GM23338 (cell line): ENCODE measurements around the gene CDH4. TPM values are rescaled to one million over a fixed set of nuclear protein-coding genes. Genes with fewer than 3 reads are reported as not detected.

Experiments used
- ATAC-seq: fragments of 200-7000 bp; cut with Tn5 transposase; 3 replicates; pipeline ENCODE4 v1.9.1; 2020
- DNase-seq: peaks from one replicate; pipeline ENCODE4 v3.0.0-alpha.2; 2015; ENCODE audit warnings: low spot score
- H2AFZ ChIP-seq: fragments of 200-600 bp; sonication (generic); 2 replicates; pipeline ENCODE4 v1.8.0; 2016; ENCODE audit warnings: antibody characterized with exemption, mild to moderate bottlenecking, moderate library complexity
- H3F3A ChIP-seq: fragments of 200-600 bp; sonication (generic); replicated peaks from 2 replicates; pipeline ENCODE4 v1.8.0; 2017; ENCODE audit warnings: antibody characterized with exemption, mixed run types, low read depth
- H3K27ac ChIP-seq: fragments of 200-600 bp; sonication (generic); 2 replicates; pipeline ENCODE4 v1.6.1; 2016; ENCODE audit warnings: low read depth
- H3K27me3 ChIP-seq: fragments of 200-600 bp; sonication (generic); 2 replicates; pipeline ENCODE4 v1.8.0; 2016; ENCODE audit warnings: mild to moderate bottlenecking, mixed run types, moderate library complexity; ENCODE audit not compliant: insufficient read depth
- H3K36me3 ChIP-seq: fragments of 200-600 bp; sonication (generic); 2 replicates; pipeline ENCODE4 v1.8.0; 2016; ENCODE audit warnings: mild to moderate bottlenecking; ENCODE audit not compliant: insufficient read depth
- H3K4me1 ChIP-seq: fragments of 200-600 bp; sonication (generic); 2 replicates; pipeline ENCODE4 v1.8.0; 2016; ENCODE audit warnings: mild to moderate bottlenecking, moderate library complexity; ENCODE audit not compliant: insufficient read depth
- H3K4me2 ChIP-seq: fragments of 200-600 bp; sonication (generic); 2 replicates; pipeline ENCODE4 v1.7.1; 2017; ENCODE audit warnings: mixed run types
- H3K4me3 ChIP-seq: fragments of 200-600 bp; sonication (generic); 2 replicates; pipeline ENCODE4 v1.6.1; 2016; ENCODE audit warnings: mixed run types
- H3K79me2 ChIP-seq: fragments of 200-600 bp; sonication (generic); replicated peaks from 2 replicates; pipeline ENCODE4 v1.8.0; 2017; ENCODE audit warnings: mild to moderate bottlenecking; ENCODE audit not compliant: insufficient read depth
- H3K9me2 ChIP-seq: fragments of 200-600 bp; sonication (generic); 2 replicates; pipeline ENCODE4 v1.8.0; 2017; ENCODE audit not compliant: insufficient read depth
- H4K20me1 ChIP-seq: fragments of 200-600 bp; sonication (generic); replicated peaks from 2 replicates; pipeline ENCODE4 v1.8.0; 2017; ENCODE audit warnings: mild to moderate bottlenecking; ENCODE audit not compliant: insufficient read depth
- H3K27ac Mint-ChIP-seq: 2 replicates; pipeline ENCODE4 v1.8.0; 2020; ENCODE audit warnings: inconsistent platforms, mild to moderate bottlenecking, moderate library complexity, mixed read lengths
- H3K27me3 Mint-ChIP-seq: 3 replicates; pipeline ENCODE4 v1.8.0; 2022; ENCODE audit warnings: low read depth, mild to moderate bottlenecking, moderate library complexity, mixed read lengths, inconsistent platforms; ENCODE audit not compliant: insufficient read depth, poor library complexity
- H3K36me3 Mint-ChIP-seq: 3 replicates; pipeline ENCODE4 v1.8.0; 2021; ENCODE audit warnings: low read depth, mild to moderate bottlenecking, inconsistent platforms, moderate library complexity, mixed read lengths
- H3K4me1 Mint-ChIP-seq: 3 replicates; pipeline ENCODE4 v1.8.0; 2020; ENCODE audit warnings: mild to moderate bottlenecking, inconsistent platforms, mixed read lengths
- H3K4me3 Mint-ChIP-seq: 3 replicates; pipeline ENCODE4 v1.8.0; 2021; ENCODE audit warnings: moderate library complexity, mild to moderate bottlenecking, inconsistent platforms, mixed read lengths
- H3K9me3 Mint-ChIP-seq: 3 replicates; pipeline ENCODE4 v1.8.0; 2020; ENCODE audit warnings: moderate library complexity, mild to moderate bottlenecking, inconsistent platforms, mixed read lengths
- CREB1 ChIP-seq: fragments of 250-450 bp; sonication (Bioruptor Pico); IDR thresholded peaks from 2 replicates; pipeline ENCODE4 v1.5.0; 2020; ENCODE audit warnings: low read depth, mild to moderate bottlenecking, moderate library complexity
- ETS1 ChIP-seq: IDR thresholded peaks from 2 replicates; pipeline ENCODE4 v1.6.1; 2016; ENCODE audit warnings: antibody characterized with exemption
- EZH2 ChIP-seq: fragments of 200-600 bp; sonication (generic); IDR thresholded peaks from one replicate; pipeline ENCODE4 v1.8.0; 2017; ENCODE audit warnings: antibody characterized with exemption, mild to moderate bottlenecking, low read depth; ENCODE audit not compliant: unreplicated experiment
- EZH2phosphoT487 ChIP-seq: fragments of 200-600 bp; sonication (generic); IDR thresholded peaks from one replicate; pipeline ENCODE4 v1.8.1; 2018; ENCODE audit warnings: antibody characterized with exemption; ENCODE audit not compliant: unreplicated experiment
- JUNB ChIP-seq: IDR thresholded peaks from one replicate; pipeline ENCODE4 v1.6.1; 2016; ENCODE audit warnings: antibody characterized with exemption; ENCODE audit not compliant: unreplicated experiment
- REST ChIP-seq: IDR thresholded peaks from one replicate; pipeline ENCODE4 v1.6.1; 2018; ENCODE audit warnings: antibody characterized with exemption; ENCODE audit not compliant: unreplicated experiment
- STAT1 ChIP-seq: IDR thresholded peaks from one replicate; pipeline ENCODE4 v1.6.1; 2016; ENCODE audit warnings: antibody characterized with exemption; ENCODE audit not compliant: unreplicated experiment
- ZNF114 ChIP-seq: fragments of 250-450 bp; sonication (Bioruptor Pico); IDR thresholded peaks from 2 replicates; pipeline ENCODE4 v1.5.0; 2020; ENCODE audit warnings: mild to moderate bottlenecking, moderate library complexity
- ZNF331 ChIP-seq: fragments of 250-450 bp; sonication (Bioruptor Pico); IDR thresholded peaks from 2 replicates; pipeline ENCODE4 v1.5.0; 2020; ENCODE audit warnings: low read depth, mild to moderate bottlenecking, moderate library complexity
- polyA plus RNA-seq: library from polyadenylated mRNA; unstranded; fragments of >200 nt; fragmentation: Nextera tagmentation; extraction: Ambion mirVana; gene quantifications from 2 replicates; pipeline ENCODE4 v1.2.1, GENCODE V29; 2016
- total RNA-seq: library from RNA; depleted of rRNA; stranded (reverse); fragments of >200 nt; shearing (Covaris generic); gene quantifications from 2 replicates; pipeline ENCODE4 v1.2.3, GENCODE V29; 2014

CDH4 gene
- total and polyA plus RNA-seq, 2 experiments from 2014 or later, result 1.2 to 4.2 TPM

- no peak overlapping the region for H3K27ac ChIP-seq
- no peaks in the 10 kb centered on the region for H3F3A ChIP-seq
- no peaks in the 10 kb centered on the region for H3K9me2 ChIP-seq
- peaks cover 8% of the 10 kb centered on the region for H3K4me1 Mint-ChIP-seq
- H3K27me3 Mint-ChIP-seq, result peaks cover 15% of the 10 kb centered on the region
- no peaks in the 10 kb centered on the region for H3K79me2 ChIP-seq
- no peaks in the 10 kb centered on the region for H3K36me3 Mint-ChIP-seq
- H3K4me2 ChIP-seq, result no peak overlapping the region
- no peaks in the 10 kb centered on the region for H3K4me1 ChIP-seq
- H3K9me3 Mint-ChIP-seq, result no peaks in the 10 kb centered on the region
- H3K4me3 Mint-ChIP-seq, result no peak overlapping the region
- H3K36me3 ChIP-seq, result no peaks in the 10 kb centered on the region
- H3K4me3 ChIP-seq, result no peak overlapping the region
- DNase-seq (no peak), ATAC-seq (no peak)
- H4K20me1 ChIP-seq, result no peaks in the 10 kb centered on the region; the same call in 1 of the 2 replicates
- TF ChIP-seq JUNB (no peak), EZH2 (no peak), CREB1 (no peak)
- 0 out of 2 replicates have a peak, but pooled peaks cover 7% of the 10 kb centered on the region for H3K27me3 ChIP-seq
- H3K27ac Mint-ChIP-seq, result no peak overlapping the region
- no peak overlapping the region for H2AFZ ChIP-seq
Observed at GRCh38 chr20:61314326-61315010, 62.4 kb downstream of the CDH4 start.

GRCh38 chr20:61315319-61315718 lies 63.3 kb downstream of the CDH4 start:
- Histone ChIP-seq H2AFZ (no peak overlapping the region), H3K4me2 (no peak overlapping the region), H3K4me3 (no peak overlapping the region), H3K27ac (no peak overlapping the region), H4K20me1 (no peaks in the 10 kb centered on the region; the same call in 1 of the 2 replicates), H3K36me3 (no peaks in the 10 kb centered on the region), H3K79me2 (no peaks in the 10 kb centered on the region), H3K27me3 (0 out of 2 replicates have a peak, but pooled peaks cover 7% of the 10 kb centered on the region), H3K4me1 (no peaks in the 10 kb centered on the region), H3F3A (no peaks in the 10 kb centered on the region), H3K9me2 (no peaks in the 10 kb centered on the region)
- no peak for DNase-seq
- Mint-ChIP-seq H3K36me3 (no peaks in the 10 kb centered on the region), H3K27ac (no peak overlapping the region), H3K4me1 (peaks cover 8% of the 10 kb centered on the region; the same call in 2 of the 3 replicates), H3K27me3 (peaks cover 14% of the 10 kb centered on the region), H3K9me3 (no peaks in the 10 kb centered on the region), H3K4me3 (no peak overlapping the region)
- no peak for ATAC-seq
- TF ChIP-seq EZH2phosphoT487 (no peak), REST (no peak)

- Histone ChIP-seq H3K4me2 (no peak overlapping the region), H3K4me3 (no peak overlapping the region), H3K36me3 (no peaks in the 10 kb centered on the region), H4K20me1 (no peaks in the 10 kb centered on the region; the same call in 1 of the 2 replicates), H3K27me3 (0 out of 2 replicates have a peak, but pooled peaks cover 7% of the 10 kb centered on the region), H3K9me2 (no peaks in the 10 kb centered on the region), H3K79me2 (no peaks in the 10 kb centered on the region), H2AFZ (no peak overlapping the region), H3K4me1 (no peaks in the 10 kb centered on the region), H3F3A (no peaks in the 10 kb centered on the region), H3K27ac (no peak overlapping the region)
- no peak for ATAC-seq
- no peak for TF ChIP-seq STAT1
- no peak for TF ChIP-seq EZH2
- no peak for TF ChIP-seq ETS1
- no peak for TF ChIP-seq ZNF331 (CRISPR knock-in tag)
- TF ChIP-seq REST, result no peak
- TF ChIP-seq ZNF114 (CRISPR knock-in tag), result no peak
- no peak for TF ChIP-seq JUNB
- H3K36me3 Mint-ChIP-seq, result no peaks in the 10 kb centered on the region
- no peak overlapping the region for H3K4me3 Mint-ChIP-seq
- H3K9me3 Mint-ChIP-seq, result no peaks in the 10 kb centered on the region
- peaks cover 11% of the 10 kb centered on the region for H3K4me1 Mint-ChIP-seq
- peaks cover 12% of the 10 kb centered on the region for H3K27me3 Mint-ChIP-seq
- no peak overlapping the region for H3K27ac Mint-ChIP-seq
- no peak for DNase-seq
Observed at GRCh38 chr20:61316346-61316745, 64.3 kb downstream of the CDH4 start.
